Lung (tissue), 12 donors: ENCODE measurements around the gene LIMS2. TPM values are rescaled to one million over a fixed set of nuclear protein-coding genes. Genes with fewer than 3 reads are reported as not detected.

Experiments used
- ATAC-seq: fragments of 200-7000 bp; cut with Tn5 transposase; one replicate; pipeline ENCODE4 v1.9.1; 2020; ENCODE audit warnings: moderate number of reproducible peaks; ENCODE audit not compliant: insufficient read depth, low FRiP score
- DNase-seq, 3 donors: peaks; one replicate each; pipeline ENCODE4 v3.0.0-alpha.2; 2013 to 2017
- H3K27ac ChIP-seq, 2 donors: one replicate each; pipeline ENCODE4 v1.5.1; 2013; ENCODE audit warnings: mild to moderate bottlenecking in 2 of 2, moderate library complexity in 2 of 2, control low read depth in 1 of 2, inconsistent platforms in 1 of 2, low read depth in 1 of 2, low read length in 1 of 2
- H3K27me3 ChIP-seq, 3 donors: one replicate each; pipeline ENCODE4 v1.5.1; 2013; ENCODE audit warnings: low read length in 2 of 3; ENCODE audit not compliant: control insufficient read depth in 3 of 3, insufficient read depth in 3 of 3
- H3K36me3 ChIP-seq, 4 donors: one replicate each; pipeline ENCODE4 v1.5.1; 2013; ENCODE audit warnings: low read length in 4 of 4, mild to moderate bottlenecking in 1 of 4, moderate library complexity in 1 of 4; ENCODE audit not compliant: control insufficient read depth in 4 of 4, insufficient read depth in 4 of 4
- H3K4me1 ChIP-seq, 5 donors: one replicate each; pipeline ENCODE4 v1.5.1; 2013; ENCODE audit warnings: low read length in 5 of 5, mild to moderate bottlenecking in 2 of 5, moderate library complexity in 1 of 5; ENCODE audit not compliant: control insufficient read depth in 5 of 5, insufficient read depth in 5 of 5
- H3K4me3 ChIP-seq: one replicate; pipeline ENCODE4 v1.5.1; 2013; ENCODE audit warnings: mild to moderate bottlenecking, control low read depth, moderate library complexity
- H3K9ac ChIP-seq, 2 donors: one replicate each; pipeline ENCODE4 v1.5.1; 2013; ENCODE audit warnings: low read length in 2 of 2, control low read depth in 1 of 2; ENCODE audit not compliant: insufficient read depth in 1 of 2
- H3K9me3 ChIP-seq, 4 donors: one replicate each; pipeline ENCODE4 v1.5.1; 2013; ENCODE audit warnings: low read length in 3 of 4, mild to moderate bottlenecking in 1 of 4, moderate library complexity in 1 of 4; ENCODE audit not compliant: control insufficient read depth in 4 of 4, insufficient read depth in 3 of 4
- WGBS, 2 donors: extraction: QIAGEN DNeasy Blood & Tissue Kit; methylation state at CpG; one replicate each; pipeline ENCODE4 v1.1.7; 2013; 5-methylcytosine and 5-hydroxymethylcytosine counted together
- polyA plus RNA-seq, 2 donors: library from polyadenylated mRNA; stranded (reverse); fragments of 200-250 nt; gene quantifications; one replicate each; pipeline ENCODE4 v1.2.1, GENCODE V29; 2013
- total RNA-seq, 2 donors: library from RNA; depleted of rRNA in 1 of 2; stranded (reverse); fragments of >200 nt in 1 of 2; gene quantifications; one replicate each; pipeline ENCODE4 v1.2.1, GENCODE V29; 2014 to 2021
- TF ChIP-seq, protein P1 (sequence below): IDR thresholded peaks from 2 replicates; pipeline ENCODE4 v1.5.1; 2012; ENCODE audit warnings: mild to moderate bottlenecking; ENCODE audit errors: control extremely low read depth, extremely low read depth
- donor health status: control.
- donor health status: control.
- donor health status: Bipolar disorder and iron deficiency.
- donor health status: healthy.
- donor health status: DM: yes; HTN: yes; CAD: no.

The LIMS2 gene
- total and polyA plus RNA-seq, 4 donors: 22.2 to 138 (median 80.4) TPM

- no peak for DNase-seq
Measured at GRCh38 chr2:127651381-127651809, 23.9 kb downstream of the LIMS2 start.

DNA sequence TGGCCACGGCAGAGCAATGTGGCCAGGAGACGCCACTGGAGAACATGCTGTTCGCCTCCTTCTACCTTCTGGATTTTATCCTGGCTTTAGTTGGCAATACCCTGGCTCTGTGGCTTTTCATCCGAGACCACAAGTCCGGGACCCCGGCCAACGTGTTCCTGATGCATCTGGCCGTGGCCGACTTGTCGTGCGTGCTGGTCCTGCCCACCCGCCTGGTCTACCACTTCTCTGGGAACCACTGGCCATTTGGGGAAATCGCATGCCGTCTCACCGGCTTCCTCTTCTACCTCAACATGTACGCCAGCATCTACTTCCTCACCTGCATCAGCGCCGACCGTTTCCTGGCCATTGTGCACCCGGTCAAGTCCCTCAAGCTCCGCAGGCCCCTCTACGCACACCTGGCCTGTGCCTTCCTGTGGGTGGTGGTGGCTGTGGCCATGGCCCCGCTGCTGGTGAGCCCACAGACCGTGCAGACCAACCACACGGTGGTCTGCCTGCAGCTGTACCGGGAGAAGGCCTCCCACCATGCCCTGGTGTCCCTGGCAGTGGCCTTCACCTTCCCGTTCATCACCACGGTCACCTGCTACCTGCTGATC, 24.4 kb downstream of the LIMS2 start:
- Histone ChIP-seq H3K4me3 (no peak overlapping the region), H3K4me1 (peaks cover 0 to 48% (median 10%) of the 10 kb centered on the region in 5 donors), H3K9me3 (no peaks in the 10 kb centered on the region), H3K9ac (no peak overlapping the region), H3K27me3 (no peaks in the 10 kb centered on the region), H3K36me3 (peaks cover 0 to 24% (median 0%) of the 10 kb centered on the region in 4 donors), H3K27ac (peak overlapping the region; percentile 65 to 75)
- ATAC-seq (no peak), DNase-seq (no peak)
- WGBS, 2 donors: 84 to 86% methylated on average over 28 of the region's 28 CpGs
- TF ChIP-seq, protein P1, sequence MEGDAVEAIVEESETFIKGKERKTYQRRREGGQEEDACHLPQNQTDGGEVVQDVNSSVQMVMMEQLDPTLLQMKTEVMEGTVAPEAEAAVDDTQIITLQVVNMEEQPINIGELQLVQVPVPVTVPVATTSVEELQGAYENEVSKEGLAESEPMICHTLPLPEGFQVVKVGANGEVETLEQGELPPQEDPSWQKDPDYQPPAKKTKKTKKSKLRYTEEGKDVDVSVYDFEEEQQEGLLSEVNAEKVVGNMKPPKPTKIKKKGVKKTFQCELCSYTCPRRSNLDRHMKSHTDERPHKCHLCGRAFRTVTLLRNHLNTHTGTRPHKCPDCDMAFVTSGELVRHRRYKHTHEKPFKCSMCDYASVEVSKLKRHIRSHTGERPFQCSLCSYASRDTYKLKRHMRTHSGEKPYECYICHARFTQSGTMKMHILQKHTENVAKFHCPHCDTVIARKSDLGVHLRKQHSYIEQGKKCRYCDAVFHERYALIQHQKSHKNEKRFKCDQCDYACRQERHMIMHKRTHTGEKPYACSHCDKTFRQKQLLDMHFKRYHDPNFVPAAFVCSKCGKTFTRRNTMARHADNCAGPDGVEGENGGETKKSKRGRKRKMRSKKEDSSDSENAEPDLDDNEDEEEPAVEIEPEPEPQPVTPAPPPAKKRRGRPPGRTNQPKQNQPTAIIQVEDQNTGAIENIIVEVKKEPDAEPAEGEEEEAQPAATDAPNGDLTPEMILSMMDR: no peak

More at GRCh38 chr2:127651381-127651809, 23.9 kb downstream of the LIMS2 start:
- H3K27me3 ChIP-seq: no peaks in the 10 kb centered on the region
- TF ChIP-seq, protein P1: no peak
- H3K27ac ChIP-seq: peak overlapping the region; percentile 27 to 75
- no peak overlapping the region for H3K4me3 ChIP-seq
- no peak overlapping the region for H3K9ac ChIP-seq
- no peaks in the 10 kb centered on the region for H3K9me3 ChIP-seq
- peaks cover 0 to 46% (median 10%) of the 10 kb centered on the region in 5 donors for H3K4me1 ChIP-seq
- 93 to 95% methylated on average over 29 of the region's 29 CpGs for WGBS, 2 donors
- no peak for ATAC-seq
- peaks cover 0 to 24% (median 0%) of the 10 kb centered on the region in 4 donors for H3K36me3 ChIP-seq

DNA sequence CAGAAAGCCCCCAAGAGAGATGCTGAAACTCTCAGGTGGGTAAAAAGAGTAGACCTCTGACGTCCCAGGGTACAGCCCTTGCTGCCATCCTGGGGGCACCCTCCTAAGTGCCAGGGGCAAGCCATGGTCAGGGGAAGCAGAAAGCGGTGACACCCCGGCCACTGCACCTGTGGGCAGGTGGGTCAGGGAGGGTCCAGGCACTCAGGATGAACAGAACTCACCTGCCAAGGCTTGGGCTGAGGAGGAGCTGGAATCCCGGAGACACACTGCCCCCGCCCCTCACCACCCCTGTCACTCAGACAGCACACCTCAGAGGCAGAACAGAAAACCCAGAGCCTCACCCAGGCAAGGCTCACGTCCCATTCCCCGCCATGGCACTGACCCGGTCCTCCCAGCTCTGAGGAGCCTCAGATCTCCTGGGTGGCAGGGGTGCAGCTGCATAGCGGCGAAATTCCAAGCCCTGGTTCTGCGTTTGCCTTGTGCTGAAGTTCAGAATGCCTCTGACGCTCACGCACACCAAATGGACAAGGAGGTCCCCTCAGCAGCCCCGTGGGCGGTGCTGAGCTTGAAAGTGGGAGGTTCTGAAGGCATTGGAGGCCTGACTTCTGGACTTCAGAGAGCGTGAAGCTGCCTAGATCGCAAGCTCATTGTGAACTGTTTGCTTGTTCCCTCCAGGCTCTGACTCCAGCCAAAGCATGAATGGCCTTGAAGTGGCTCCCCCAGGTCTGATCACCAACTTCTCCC, 25.1 kb downstream of the LIMS2 start:
- TF ChIP-seq, protein P1: no peak
- H3K9me3 ChIP-seq: no peaks in the 10 kb centered on the region
- peak overlapping the region; percentile 13 to 65 for H3K27ac ChIP-seq
- ATAC-seq: no peak
- no peak overlapping the region for H3K4me3 ChIP-seq
- DNase-seq: no peak
- peaks cover 0 to 21% (median 0%) of the 10 kb centered on the region in 4 donors for H3K36me3 ChIP-seq
- H3K27me3 ChIP-seq: no peaks in the 10 kb centered on the region
- WGBS, 2 donors: 73 to 80% methylated on average over 17 of the region's 17 CpGs
- peaks cover 0 to 43% (median 10%) of the 10 kb centered on the region in 5 donors for H3K4me1 ChIP-seq
- H3K9ac ChIP-seq: no peak overlapping the region
